Measurements from ENCODE around the gene DTHD1. TPM values are rescaled to one million over a fixed set of nuclear protein-coding genes. Genes with fewer than 3 reads are reported as not detected.

DTHD1 gene
- total RNA-seq, 4 donors from 2014 or later = 0.47 to 3.3 (median 1.3) TPM

- Histone ChIP-seq H3K4me1 (peaks cover 0 to 6% (median 0%) of the 10 kb centered on the region in 4 donors), H3K36me3 (no peaks in the 10 kb centered on the region), H3K9me3 (no peaks in the 10 kb centered on the region), H3K27ac (peak overlapping the region in 1 of 4 donors; percentile 61), H3K27me3 (no peaks in the 10 kb centered on the region), H3K4me3 (no peak overlapping the region)
- TF ChIP-seq, protein P1, sequence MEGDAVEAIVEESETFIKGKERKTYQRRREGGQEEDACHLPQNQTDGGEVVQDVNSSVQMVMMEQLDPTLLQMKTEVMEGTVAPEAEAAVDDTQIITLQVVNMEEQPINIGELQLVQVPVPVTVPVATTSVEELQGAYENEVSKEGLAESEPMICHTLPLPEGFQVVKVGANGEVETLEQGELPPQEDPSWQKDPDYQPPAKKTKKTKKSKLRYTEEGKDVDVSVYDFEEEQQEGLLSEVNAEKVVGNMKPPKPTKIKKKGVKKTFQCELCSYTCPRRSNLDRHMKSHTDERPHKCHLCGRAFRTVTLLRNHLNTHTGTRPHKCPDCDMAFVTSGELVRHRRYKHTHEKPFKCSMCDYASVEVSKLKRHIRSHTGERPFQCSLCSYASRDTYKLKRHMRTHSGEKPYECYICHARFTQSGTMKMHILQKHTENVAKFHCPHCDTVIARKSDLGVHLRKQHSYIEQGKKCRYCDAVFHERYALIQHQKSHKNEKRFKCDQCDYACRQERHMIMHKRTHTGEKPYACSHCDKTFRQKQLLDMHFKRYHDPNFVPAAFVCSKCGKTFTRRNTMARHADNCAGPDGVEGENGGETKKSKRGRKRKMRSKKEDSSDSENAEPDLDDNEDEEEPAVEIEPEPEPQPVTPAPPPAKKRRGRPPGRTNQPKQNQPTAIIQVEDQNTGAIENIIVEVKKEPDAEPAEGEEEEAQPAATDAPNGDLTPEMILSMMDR (IDR thresholded peaks at IDR 0.05) = no peak
- TF ChIP-seq POLR2A (IDR thresholded peaks at IDR 0.05) = no peak
- DNase-seq = no peak
These were observed 44.1 kb downstream of the DTHD1 start for GRCh38 chr4:36325499-36325898.

DNA sequence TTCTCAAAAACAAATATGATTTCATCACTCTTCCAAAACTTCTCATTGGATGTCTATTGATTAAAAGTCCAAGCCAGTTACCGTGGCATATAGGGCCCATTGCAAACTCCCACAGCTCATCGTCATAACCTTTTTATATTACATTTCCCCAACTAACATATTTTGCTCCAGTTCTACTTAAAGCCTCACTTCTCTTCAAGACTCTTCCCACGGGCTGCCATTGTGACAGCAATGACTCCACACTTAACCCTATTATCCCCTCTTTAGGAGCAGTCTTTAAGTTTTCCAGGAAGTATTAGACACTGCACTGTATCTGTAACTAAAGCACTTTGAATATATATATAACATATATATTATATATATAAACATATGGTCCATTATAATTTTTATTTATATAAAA is 44.5 kb downstream of the DTHD1 start:
- TF ChIP-seq, protein P1 (IDR thresholded peaks at IDR 0.05) = no peak
- no peak for DNase-seq
- H3K4me3 ChIP-seq = no peak overlapping the region

DNA sequence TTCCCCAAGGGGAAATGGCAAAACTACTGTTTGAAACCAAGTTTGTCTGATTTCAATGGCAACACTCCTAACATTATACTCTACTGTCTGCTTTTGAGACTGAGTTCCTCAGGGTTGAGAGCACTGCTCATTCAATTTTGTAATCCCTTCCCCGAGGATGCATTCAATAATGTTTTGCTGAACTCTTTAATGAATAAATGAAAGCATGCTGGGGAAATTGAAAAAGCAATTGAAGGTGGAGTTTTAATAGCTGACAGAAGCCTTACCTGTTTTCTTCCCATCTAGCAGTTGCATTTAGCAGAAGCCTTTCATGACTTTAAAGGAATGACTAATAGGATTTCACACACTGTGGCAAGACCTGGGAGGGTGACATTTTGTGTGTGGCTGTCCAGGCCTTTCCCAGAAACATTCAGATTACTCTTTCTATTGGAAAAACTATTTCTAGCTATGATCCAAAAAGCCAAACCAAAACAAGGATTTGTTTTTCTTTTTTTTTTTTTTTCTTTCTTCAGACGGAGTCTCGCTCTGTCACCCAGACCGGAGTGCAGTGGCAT is 45.1 kb downstream of the DTHD1 start:
- Histone ChIP-seq H3K27me3 (no peaks in the 10 kb centered on the region), H3K36me3 (no peaks in the 10 kb centered on the region), H3K4me1 (peaks cover 0 to 6% (median 0%) of the 10 kb centered on the region in 4 donors), H3K9me3 (no peaks in the 10 kb centered on the region), H3K4me3 (no peak overlapping the region), H3K27ac (no peak overlapping the region)
- TF ChIP-seq POLR2A (IDR thresholded peaks at IDR 0.05) = no peak
- TF ChIP-seq, protein P1 (IDR thresholded peaks at IDR 0.05) = no peak
- DNase-seq = no peak

More for the DNA sequence above, 44.5 kb downstream of the DTHD1 start:
- Histone ChIP-seq H3K9me3 (no peaks in the 10 kb centered on the region), H3K36me3 (no peaks in the 10 kb centered on the region), H3K27me3 (no peaks in the 10 kb centered on the region), H3K4me1 (peaks cover 0 to 6% (median 0%) of the 10 kb centered on the region in 4 donors), H3K27ac (peak overlapping the region in 1 of 4 donors; percentile 61)

DNA sequence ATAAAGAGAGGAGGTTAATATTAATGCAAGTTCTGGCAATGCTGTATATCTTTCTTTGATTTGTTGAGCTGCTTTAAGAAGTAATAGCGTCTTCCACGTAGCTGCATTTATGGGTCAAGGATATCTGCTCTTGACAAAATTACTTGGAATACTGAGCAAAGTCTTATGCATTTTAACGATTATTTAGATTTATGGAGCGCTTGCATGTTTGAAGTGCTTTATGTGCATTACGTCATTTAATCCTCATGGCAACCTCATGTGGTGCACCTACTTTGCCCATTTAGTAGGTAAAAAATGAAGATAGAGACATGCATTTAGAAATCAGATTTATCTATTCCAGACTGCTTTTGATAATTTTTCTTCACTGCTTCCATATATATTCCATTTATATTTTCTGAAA is 46.0 kb downstream of the DTHD1 start:
- Histone ChIP-seq H3K4me1 (peaks cover 0 to 6% (median 0%) of the 10 kb centered on the region in 4 donors), H3K27ac (no peak overlapping the region), H3K27me3 (no peaks in the 10 kb centered on the region), H3K4me3 (no peak overlapping the region), H3K9me3 (no peaks in the 10 kb centered on the region), H3K36me3 (no peaks in the 10 kb centered on the region)
- TF ChIP-seq POLR2A (IDR thresholded peaks at IDR 0.05) = no peak
- TF ChIP-seq, protein P1 (IDR thresholded peaks at IDR 0.05) = no peak
- no peak for DNase-seq

- no peak for DNase-seq
- Histone ChIP-seq H3K27ac (no peak overlapping the region), H3K9me3 (no peaks in the 10 kb centered on the region), H3K4me1 (peaks cover 0 to 6% (median 0%) of the 10 kb centered on the region in 4 donors), H3K27me3 (no peaks in the 10 kb centered on the region), H3K4me3 (no peak overlapping the region), H3K36me3 (no peaks in the 10 kb centered on the region)
- TF ChIP-seq, protein P1 (IDR thresholded peaks at IDR 0.05) = no peak
- TF ChIP-seq POLR2A (IDR thresholded peaks at IDR 0.05) = no peak
These were observed 46.7 kb downstream of the DTHD1 start for GRCh38 chr4:36328130-36328529.

DNA sequence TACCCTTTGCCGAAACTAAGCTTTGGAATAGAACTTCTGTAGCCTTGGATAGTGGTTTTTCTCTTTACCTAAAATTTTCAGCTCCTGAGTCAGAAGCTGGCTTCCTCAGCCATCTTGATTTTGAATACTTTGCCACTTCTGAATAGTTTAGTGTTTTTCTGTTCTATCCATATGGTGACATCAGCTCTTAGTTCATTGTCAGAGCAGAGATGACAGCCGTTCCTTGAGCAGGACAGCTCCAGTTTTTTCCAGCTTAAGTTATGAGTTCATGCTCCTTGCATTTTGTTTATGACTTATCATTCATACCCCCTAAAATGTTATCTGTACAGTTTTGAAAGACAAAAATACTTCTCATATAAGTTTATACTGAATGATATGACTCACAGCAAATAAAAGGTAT is 47.8 kb downstream of the DTHD1 start:
- Histone ChIP-seq H3K27me3 (no peaks in the 10 kb centered on the region), H3K4me3 (no peak overlapping the region), H3K4me1 (peaks cover 0 to 6% (median 0%) of the 10 kb centered on the region in 4 donors), H3K9me3 (no peaks in the 10 kb centered on the region), H3K27ac (no peak overlapping the region), H3K36me3 (no peaks in the 10 kb centered on the region)
- no peak for TF ChIP-seq POLR2A (IDR thresholded peaks at IDR 0.05)
- TF ChIP-seq, protein P1 (IDR thresholded peaks at IDR 0.05) = no peak
- DNase-seq = no peak
